GM18951 (cell line): ENCODE measurements around the gene ABHD15.
"Not testable (repeated sequence)": the region's sequence is repeated elsewhere in the genome, so short reads cannot be mapped to it uniquely, and the experiment has no call there.

Experiments
- POLR2A ChIP-seq: IDR thresholded peaks from 4 replicates; pipeline ENCODE4 v1.6.1; 2011; ENCODE audit warnings: mild to moderate bottlenecking; ENCODE audit not compliant: insufficient read length, insufficient read depth; ENCODE audit errors: extremely low read depth
- in situ Hi-C: fragments of 300-500 bp; cut with MboI; formaldehyde crosslinking; loops from one replicate; pipeline ENCODE4 v1.12.0; 2022; ENCODE audit warnings: low sequenced_read_pairs, mixed read lengths, inconsistent platforms; ENCODE audit not compliant: unreplicated experiment

Gene ABHD15

GRCh38 chr17:29565643-29566472 is 979 bp downstream of the ABHD15 start:
- TF ChIP-seq POLR2A = no peak
- in situ Hi-C loops = no loop called here

GRCh38 chr17:29563816-29564215 is 3.0 kb downstream of the ABHD15 start:
- no peak for TF ChIP-seq POLR2A
- in situ Hi-C loops = no loop called here

- no peak for TF ChIP-seq POLR2A
- in situ Hi-C loops = no loop called here
These were observed 4.2 kb downstream of the ABHD15 start for GRCh38 chr17:29562615-29563014.

- in situ Hi-C loops = no loop called here
These were observed 5.0 kb downstream of the ABHD15 start for GRCh38 chr17:29561554-29562517.

GRCh38 chr17:29560316-29560715 is 6.5 kb downstream of the ABHD15 start:
- in situ Hi-C loops = no loop called here
- TF ChIP-seq POLR2A = no peak

More at GRCh38 chr17:29561554-29562517, 5.0 kb downstream of the ABHD15 start:
- TF ChIP-seq POLR2A = no peak

GRCh38 chr17:29559640-29560039 is 7.2 kb downstream of the ABHD15 start:
- TF ChIP-seq POLR2A = no peak
- in situ Hi-C loops = no loop called here

- in situ Hi-C loops = not testable (repeated sequence)
These were observed 8.7 kb downstream of the ABHD15 start for GRCh38 chr17:29558139-29558538.

- TF ChIP-seq POLR2A = no peak
- in situ Hi-C loops = no loop called here
These were observed 9.1 kb downstream of the ABHD15 start for GRCh38 chr17:29557739-29558116.

GRCh38 chr17:29557085-29557738 is 9.6 kb downstream of the ABHD15 start:
- in situ Hi-C loops = no loop called here
- no peak for TF ChIP-seq POLR2A

- in situ Hi-C loops = no loop called here
- TF ChIP-seq POLR2A = no peak
These were observed 11.0 kb downstream of the ABHD15 start for GRCh38 chr17:29555840-29556239.

- no peak for TF ChIP-seq POLR2A
- in situ Hi-C loops = no loop called here
These were observed 17.5 kb downstream of the ABHD15 start for GRCh38 chr17:29549177-29549923.

- in situ Hi-C loops = no loop called here
- no peak for TF ChIP-seq POLR2A
These were observed 20.0 kb downstream of the ABHD15 start for GRCh38 chr17:29546830-29547229.
